A673 (cell line): Measurements from ENCODE around the gene WDR17. TPM values are rescaled to one million over a fixed set of nuclear protein-coding genes. Genes with fewer than 3 reads are reported as not detected.

Experiments
- BruUV-seq: library from RNA; stranded (reverse); fragments of 400-500 nt; replicated peaks from 2 replicates; lab custom pipeline; 2021; lab: Mats Ljungman, UMichigan
- CTCF ChIA-PET: fragments of 300-600 bp; sonication (Branson Sonifier 250); formaldehyde crosslinking; loops from one replicate; lab custom pipeline; 2022; ENCODE audit warnings: antibody characterized with exemption; lab: Charles Lee
- POLR2A ChIA-PET: fragments of 300-600 bp; sonication (Branson Sonifier 250); formaldehyde crosslinking; loops from one replicate; lab custom pipeline; 2022; ENCODE audit warnings: antibody characterized with exemption; ENCODE audit not compliant: low non-redundant PET; lab: Charles Lee
- DNase-seq: peaks from one replicate; pipeline ENCODE4 v3.0.0-alpha.2; 2015; ENCODE audit warnings: low spot score
- H3K27ac ChIP-seq: fragments of 200-600 bp; sonication (generic); 2 replicates; pipeline ENCODE4 v1.5.1; 2016; ENCODE audit warnings: mixed run types, low read depth, mild to moderate bottlenecking, mixed read lengths, antibody characterized with exemption, low read length; ENCODE audit not compliant: poor library complexity, severe bottlenecking
- H3K27me3 ChIP-seq: fragments of 200-600 bp; sonication (generic); replicated peaks from 2 replicates; pipeline ENCODE4 v1.6.1; 2017; ENCODE audit warnings: mixed run types, low read depth, mild to moderate bottlenecking, mixed read lengths, antibody characterized with exemption, low read length; ENCODE audit not compliant: insufficient read depth, poor library complexity
- H3K36me3 ChIP-seq: fragments of 200-600 bp; sonication (generic); 2 replicates; pipeline ENCODE4 v1.6.1; 2016; ENCODE audit warnings: mixed run types, mild to moderate bottlenecking, mixed read lengths, antibody characterized with exemption, low read length; ENCODE audit not compliant: insufficient read depth, poor library complexity, severe bottlenecking
- H3K4me1 ChIP-seq: fragments of 200-600 bp; sonication (generic); 2 replicates; pipeline ENCODE4 v1.6.1; 2017; ENCODE audit warnings: mixed run types, mild to moderate bottlenecking, mixed read lengths, antibody characterized with exemption, low read length; ENCODE audit not compliant: insufficient read depth, poor library complexity, severe bottlenecking
- H3K4me3 ChIP-seq: fragments of 200-600 bp; sonication (generic); 2 replicates; pipeline ENCODE4 v1.5.1; 2016; ENCODE audit warnings: low read depth, mixed run types, mild to moderate bottlenecking, mixed read lengths, low read length; ENCODE audit not compliant: poor library complexity, severe bottlenecking
- H3K9me3 ChIP-seq: fragments of 200-600 bp; sonication (generic); 2 replicates; pipeline ENCODE4 v1.6.1; 2016; ENCODE audit warnings: mixed run types, low read depth, mild to moderate bottlenecking, mixed read lengths, antibody characterized with exemption, low read length; ENCODE audit not compliant: poor library complexity, severe bottlenecking
- EZH2 ChIP-seq: fragments of 200-600 bp; sonication (generic); IDR thresholded peaks from 2 replicates; pipeline ENCODE4 v1.6.1; 2017; ENCODE audit warnings: borderline replicate concordance, low read depth, mild to moderate bottlenecking, mixed read lengths, antibody characterized with exemption, low read length; ENCODE audit not compliant: poor library complexity, severe bottlenecking
- intact Hi-C: fragments of 100-400 bp; cut with micrococcal nuclease; formaldehyde crosslinking; loops from one replicate; pipeline ENCODE4 v1.10.0; 2022; ENCODE audit not compliant: unreplicated experiment
- total RNA-seq: library from RNA; stranded (reverse); gene quantifications from 2 replicates; pipeline ENCODE4 v1.2.3, GENCODE V29; 2021
- TF ChIP-seq, protein P1 (sequence below): fragments of 300-800, 200-600 bp; sonication (generic); conservative IDR thresholded peaks from 2 replicates; pipeline ENCODE4 v1.5.1; 2017; ENCODE audit warnings: low read depth, mild to moderate bottlenecking, antibody characterized with exemption, low read length, moderate library complexity, mixed read lengths

The WDR17 gene
- total RNA-seq, 1 experiment from 2014 or later = 6.9 TPM

DNA sequence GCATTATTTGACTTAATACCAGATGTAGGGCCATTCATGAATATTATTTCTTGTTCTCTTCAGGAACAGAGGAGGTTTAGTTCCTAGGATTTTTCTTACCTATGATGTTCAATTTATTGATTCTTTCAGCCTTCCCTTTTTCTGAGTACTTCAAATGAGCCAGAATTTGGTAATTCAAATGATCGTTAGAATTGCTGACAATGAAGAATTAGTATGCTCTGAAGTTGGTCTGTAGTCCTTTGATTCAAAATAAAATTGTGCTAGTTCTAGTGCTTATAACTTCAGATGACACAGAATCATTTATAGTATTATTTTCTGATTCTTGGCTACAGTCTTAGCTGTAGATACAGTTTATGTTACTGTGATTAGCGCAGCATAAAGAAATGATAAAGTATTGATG is 35.2 kb upstream of the WDR17 start:
- no peaks in the 10 kb centered on the region for H3K36me3 ChIP-seq
- no peak overlapping the region for H3K4me3 ChIP-seq
- ChIA-PET POLR2A (no interaction called here), CTCF (no interaction called here)
- H3K27ac ChIP-seq = no peak overlapping the region
- DNase-seq = no peak
- no TSS peak for BruUV-seq
- no peaks in the 10 kb centered on the region for H3K4me1 ChIP-seq
- H3K9me3 ChIP-seq = no peaks in the 10 kb centered on the region
- intact Hi-C loops = no loop called here
- no peaks in the 10 kb centered on the region for H3K27me3 ChIP-seq
- TF ChIP-seq, protein P1, sequence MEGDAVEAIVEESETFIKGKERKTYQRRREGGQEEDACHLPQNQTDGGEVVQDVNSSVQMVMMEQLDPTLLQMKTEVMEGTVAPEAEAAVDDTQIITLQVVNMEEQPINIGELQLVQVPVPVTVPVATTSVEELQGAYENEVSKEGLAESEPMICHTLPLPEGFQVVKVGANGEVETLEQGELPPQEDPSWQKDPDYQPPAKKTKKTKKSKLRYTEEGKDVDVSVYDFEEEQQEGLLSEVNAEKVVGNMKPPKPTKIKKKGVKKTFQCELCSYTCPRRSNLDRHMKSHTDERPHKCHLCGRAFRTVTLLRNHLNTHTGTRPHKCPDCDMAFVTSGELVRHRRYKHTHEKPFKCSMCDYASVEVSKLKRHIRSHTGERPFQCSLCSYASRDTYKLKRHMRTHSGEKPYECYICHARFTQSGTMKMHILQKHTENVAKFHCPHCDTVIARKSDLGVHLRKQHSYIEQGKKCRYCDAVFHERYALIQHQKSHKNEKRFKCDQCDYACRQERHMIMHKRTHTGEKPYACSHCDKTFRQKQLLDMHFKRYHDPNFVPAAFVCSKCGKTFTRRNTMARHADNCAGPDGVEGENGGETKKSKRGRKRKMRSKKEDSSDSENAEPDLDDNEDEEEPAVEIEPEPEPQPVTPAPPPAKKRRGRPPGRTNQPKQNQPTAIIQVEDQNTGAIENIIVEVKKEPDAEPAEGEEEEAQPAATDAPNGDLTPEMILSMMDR = no peak
- TF ChIP-seq EZH2 = no peak

DNA sequence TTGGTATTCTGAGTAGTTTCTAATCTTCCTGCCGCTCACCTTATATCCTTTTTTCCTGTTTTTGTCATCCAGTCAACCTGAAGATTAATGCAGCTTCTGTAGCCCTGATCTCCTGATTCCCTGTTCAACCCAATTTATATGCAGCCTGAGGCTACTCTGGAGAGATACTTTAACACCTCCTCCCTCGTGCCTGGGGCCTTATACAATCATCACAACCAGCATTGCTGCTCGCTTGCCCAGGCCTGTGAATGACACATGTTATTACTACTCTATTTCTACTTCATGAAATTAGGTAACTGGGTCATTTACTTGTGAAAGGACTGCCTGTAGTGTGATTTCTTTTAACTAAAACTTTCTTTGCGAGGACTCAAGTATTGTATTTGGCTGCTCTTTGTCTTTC is 33.7 kb upstream of the WDR17 start:
- no peaks in the 10 kb centered on the region for H3K27me3 ChIP-seq
- CTCF ChIA-PET = no interaction called here
- intact Hi-C loops = no loop called here
- no peak overlapping the region for H3K27ac ChIP-seq
- H3K4me1 ChIP-seq = no peaks in the 10 kb centered on the region
- DNase-seq = no peak
- POLR2A ChIA-PET = no interaction called here
- H3K9me3 ChIP-seq = no peaks in the 10 kb centered on the region
- BruUV-seq = no TSS peak
- TF ChIP-seq, protein P1 = no peak
- no peak for TF ChIP-seq EZH2
- H3K4me3 ChIP-seq = no peak overlapping the region
- H3K36me3 ChIP-seq = no peaks in the 10 kb centered on the region

DNA sequence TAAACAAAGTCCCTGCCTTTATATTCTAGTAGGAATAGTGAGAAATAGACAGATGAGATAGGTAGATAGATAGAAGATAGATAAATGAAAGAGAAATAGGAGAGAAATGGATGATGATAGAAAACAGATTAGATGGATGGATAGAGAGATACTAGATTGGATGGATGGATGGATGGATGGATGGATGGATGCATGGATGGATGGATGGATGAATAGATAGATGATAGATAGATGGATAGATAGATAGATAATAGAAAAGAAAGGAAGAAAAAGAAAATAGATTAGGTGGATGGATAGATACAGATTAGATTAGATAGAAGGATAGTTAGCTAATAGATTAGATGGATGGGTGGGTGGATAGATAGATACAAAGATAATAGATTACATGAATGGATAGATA is 33.2 kb upstream of the WDR17 start:
- ChIA-PET CTCF (no interaction called here), POLR2A (no interaction called here)
- no peaks in the 10 kb centered on the region for H3K27me3 ChIP-seq
- intact Hi-C loops = no loop called here
- no peaks in the 10 kb centered on the region for H3K36me3 ChIP-seq
- TF ChIP-seq, protein P1 = no peak
- TF ChIP-seq EZH2 = no peak
- no peak overlapping the region for H3K4me3 ChIP-seq
- no TSS peak for BruUV-seq
- no peak for DNase-seq
- H3K9me3 ChIP-seq = no peaks in the 10 kb centered on the region
- no peak overlapping the region for H3K27ac ChIP-seq
- H3K4me1 ChIP-seq = no peaks in the 10 kb centered on the region
